CD4-positive, alpha-beta T cell (primary cell): ENCODE results near the gene ITGA2. TPM values are rescaled to one million over a fixed set of nuclear protein-coding genes. Genes with fewer than 3 reads are reported as not detected.

Experiments used
- ATAC-seq: fragments of 200-7000 bp; cut with Tn5 transposase; one replicate; pipeline ENCODE4 v1.10.0; 2022; ENCODE audit warnings: mild to moderate bottlenecking; ENCODE audit not compliant: poor library complexity
- CTCF ChIA-PET: fragments of 350-600 bp; sonication (Branson Sonifier 250); formaldehyde crosslinking; loops from one replicate; lab custom pipeline; 2021; ENCODE audit warnings: antibody characterized with exemption, inconsistent platforms; lab: Charles Lee
- POLR2A ChIA-PET: fragments of 350-600 bp; sonication (Branson Sonifier 250); formaldehyde crosslinking; loops from one replicate; lab custom pipeline; 2021; ENCODE audit warnings: antibody characterized with exemption, inconsistent platforms; lab: Charles Lee
- DNase-seq, 14 experiments: peaks; one replicate each; pipeline ENCODE4 v3.0.0-alpha.2; 2013 to 2020; ENCODE audit warnings: mixed read lengths in 2 of 14
- H3K27ac ChIP-seq, 2 donors: one replicate each; pipeline versions ENCODE4 v1.5.1 to v1.7.0; 2013; ENCODE audit warnings: low read length in 2 of 2, low read depth in 1 of 2, mild to moderate bottlenecking in 1 of 2
- H3K27me3 ChIP-seq, 2 experiments: 1 replicate in 1 of 2; 2 replicates in 1 of 2; pipeline versions ENCODE4 v1.6.1 to v1.7.0; 2013; ENCODE audit warnings: low read length in 2 of 2, control low read depth in 1 of 2, mild to moderate bottlenecking in 1 of 2, moderate library complexity in 1 of 2; ENCODE audit not compliant: insufficient read depth in 2 of 2, control insufficient read depth in 1 of 2
- H3K36me3 ChIP-seq: one replicate; pipeline ENCODE4 v1.6.1; 2013; ENCODE audit warnings: low read length, control low read depth; ENCODE audit not compliant: insufficient read depth
- H3K4me1 ChIP-seq: one replicate; pipeline ENCODE4 v1.6.1; 2013; ENCODE audit warnings: low read length, control low read depth; ENCODE audit not compliant: insufficient read depth
- H3K4me3 ChIP-seq: one replicate; pipeline ENCODE4 v1.5.1; 2013; ENCODE audit warnings: mild to moderate bottlenecking, low read length, moderate library complexity
- H3K9me3 ChIP-seq, 2 experiments: 1 replicate in 1 of 2; 2 replicates in 1 of 2; pipeline versions ENCODE4 v1.6.1 to v1.7.0; 2013; ENCODE audit warnings: low read length in 2 of 2, mild to moderate bottlenecking in 2 of 2, control low read depth in 1 of 2, moderate library complexity in 1 of 2; ENCODE audit not compliant: control insufficient read depth in 1 of 2, insufficient read depth in 1 of 2
- H3K27ac Mint-ChIP-seq: one replicate; pipeline ENCODE4 v1.8.0; 2020; ENCODE audit warnings: mixed read lengths
- H3K27me3 Mint-ChIP-seq: one replicate; pipeline ENCODE4 v1.8.0; 2021; ENCODE audit warnings: mixed read lengths
- H3K36me3 Mint-ChIP-seq: one replicate; pipeline ENCODE4 v1.8.0; 2021; ENCODE audit warnings: low read depth, mixed read lengths
- H3K4me1 Mint-ChIP-seq: one replicate; pipeline ENCODE4 v1.8.0; 2021; ENCODE audit warnings: low read depth, mixed read lengths
- H3K4me3 Mint-ChIP-seq: one replicate; pipeline ENCODE4 v1.8.0; 2020; ENCODE audit warnings: mild to moderate bottlenecking, mixed read lengths
- H3K9me3 Mint-ChIP-seq: one replicate; pipeline ENCODE4 v1.8.0; 2020; ENCODE audit warnings: mixed read lengths
- CTCF ChIP-seq: fragments of 200-600 bp; IDR thresholded peaks from one replicate; pipeline ENCODE4 v1.8.0; 2022; ENCODE audit warnings: antibody characterized with exemption, mild to moderate bottlenecking
- intact Hi-C, 2 experiments: fragments of 100-400 bp; cut with DNase I in 1 of 2; cut with micrococcal nuclease in 1 of 2; formaldehyde crosslinking; loops; one replicate each; pipeline versions ENCODE4 v1.15.1 to v1.9.0; 2023 to 2025; cut with DNase I, micrococcal nuclease
- total RNA-seq, 174 experiments: library from RNA in 2 of 174; stranded (reverse) in 2 of 174; gene quantifications; one replicate each; pipeline ENCODE4 v1.2.3 and lab custom pipeline; 2021 to 2026

Gene ITGA2
- total RNA-seq, 2 experiments from 2014 or later: 0.03 to 0.11 TPM

- H3K4me3 ChIP-seq: no peak overlapping the region
- no peak for TF ChIP-seq CTCF
- no peaks in the 10 kb centered on the region for H3K27me3 ChIP-seq
- ChIA-PET POLR2A (no interaction called here), CTCF (interaction anchor here (1.1 kb wide), 1 partner anchor 61 kb away, joined by 3 read pairs; no protein-coding TSS in a partner anchor)
- H3K4me3 Mint-ChIP-seq: no peak overlapping the region
- no peak for DNase-seq
- H3K27ac Mint-ChIP-seq: no peak overlapping the region
- no peak for ATAC-seq
- no peaks in the 10 kb centered on the region for H3K27me3 Mint-ChIP-seq
- peaks cover 30% of the 10 kb centered on the region for H3K4me1 Mint-ChIP-seq
- H3K36me3 ChIP-seq: no peaks in the 10 kb centered on the region
- no peaks in the 10 kb centered on the region for H3K9me3 ChIP-seq
- H3K36me3 Mint-ChIP-seq: no peaks in the 10 kb centered on the region
- no peak overlapping the region for H3K27ac ChIP-seq
- intact Hi-C loops: loop anchor here in 1 of 2 experiments (5.0 kb wide), 1 partner anchor 52 kb away; no protein-coding TSS in a partner anchor
- peaks cover 10% of the 10 kb centered on the region for H3K4me1 ChIP-seq
- H3K9me3 Mint-ChIP-seq: no peaks in the 10 kb centered on the region
These were observed 45.7 kb downstream of the ITGA2 start for GRCh38 chr5:53034832-53035231.

- Histone ChIP-seq H3K27ac (no peak overlapping the region), H3K9me3 (no peaks in the 10 kb centered on the region), H3K36me3 (no peaks in the 10 kb centered on the region), H3K4me3 (no peak overlapping the region), H3K4me1 (peaks cover 12% of the 10 kb centered on the region), H3K27me3 (no peaks in the 10 kb centered on the region)
- peaks cover 35% of the 10 kb centered on the region for H3K4me1 Mint-ChIP-seq
- no peaks in the 10 kb centered on the region for H3K27me3 Mint-ChIP-seq
- intact Hi-C loops: loop anchor here in 1 of 2 experiments (5.0 kb wide), 1 partner anchor 51 kb away; no protein-coding TSS in a partner anchor
- no peak overlapping the region for H3K27ac Mint-ChIP-seq
- no peak overlapping the region for H3K4me3 Mint-ChIP-seq
- H3K9me3 Mint-ChIP-seq: no peaks in the 10 kb centered on the region
- no peak for TF ChIP-seq CTCF
- ATAC-seq: no peak
- H3K36me3 Mint-ChIP-seq: no peaks in the 10 kb centered on the region
- ChIA-PET CTCF (interaction anchor here (1.0 to 1.1 kb wide), 2 partner anchors 51 to 59 kb away, joined by 3 to 5 read pairs; no protein-coding TSS in a partner anchor), POLR2A (interaction anchor here (0.6 kb wide), 1 partner anchor 1257 kb away, joined by 3 read pairs; no protein-coding TSS in a partner anchor)
- peak in 1 of 14 experiments; percentile 5 for DNase-seq
These were observed 46.8 kb downstream of the ITGA2 start for GRCh38 chr5:53035868-53036381.

GRCh38 chr5:53037141-53037859, 48.1 kb downstream of the ITGA2 start:
- no peaks in the 10 kb centered on the region for H3K36me3 ChIP-seq
- peaks cover 32% of the 10 kb centered on the region for H3K4me1 Mint-ChIP-seq
- no peak overlapping the region for H3K27ac Mint-ChIP-seq
- no peaks in the 10 kb centered on the region for H3K36me3 Mint-ChIP-seq
- CTCF ChIA-PET: no interaction called here
- H3K4me3 Mint-ChIP-seq: no peak overlapping the region
- ATAC-seq (no peak), DNase-seq (no peak)
- TF ChIP-seq CTCF: no peak
- no peaks in the 10 kb centered on the region for H3K9me3 Mint-ChIP-seq
- no peaks in the 10 kb centered on the region for H3K27me3 Mint-ChIP-seq
- intact Hi-C loops: loop anchor here in 1 of 2 experiments (5.0 kb wide), 1 partner anchor 50 kb away; no protein-coding TSS in a partner anchor
- H3K4me3 ChIP-seq: no peak overlapping the region
- no peaks in the 10 kb centered on the region for H3K9me3 ChIP-seq
- no peaks in the 10 kb centered on the region for H3K27me3 ChIP-seq
- no peak overlapping the region for H3K27ac ChIP-seq
- peaks cover 8% of the 10 kb centered on the region for H3K4me1 ChIP-seq
- POLR2A ChIA-PET: no interaction called here
